Neural crest cell (in vitro differentiated cells): ENCODE measurements around the gene DOC2B. TPM values are rescaled to one million over a fixed set of nuclear protein-coding genes. Genes with fewer than 3 reads are reported as not detected.
"Not testable (repeated sequence)": the region's sequence is repeated elsewhere in the genome, so short reads cannot be mapped to it uniquely, and the experiment has no call there.

Source experiments
- DNase-seq: peaks from one replicate; pipeline ENCODE4 v3.0.0; 2021; ENCODE audit warnings: low read depth, mixed read lengths, low spot score
- H3K27ac Mint-ChIP-seq: one replicate; pipeline ENCODE4 v1.8.0; 2021; ENCODE audit warnings: mild to moderate bottlenecking, mixed read lengths; ENCODE audit not compliant: unreplicated experiment
- H3K27me3 Mint-ChIP-seq: 2 replicates; pipeline ENCODE4 v1.8.0; 2021; ENCODE audit warnings: low read depth, mild to moderate bottlenecking, mixed read lengths
- H3K36me3 Mint-ChIP-seq: 2 replicates; pipeline ENCODE4 v1.8.0; 2021; ENCODE audit warnings: low read depth, mild to moderate bottlenecking, mixed read lengths
- H3K4me1 Mint-ChIP-seq: 2 replicates; pipeline ENCODE4 v1.8.0; 2021; ENCODE audit warnings: mixed read lengths
- H3K4me3 Mint-ChIP-seq: one replicate; pipeline ENCODE4 v1.8.0; 2021; ENCODE audit warnings: mild to moderate bottlenecking, mixed read lengths
- H3K9me3 Mint-ChIP-seq: 2 replicates; pipeline ENCODE4 v1.8.0; 2021; ENCODE audit warnings: mixed read lengths
- total RNA-seq: library from RNA; stranded (reverse); gene quantifications from 2 replicates; pipeline ENCODE4 v1.2.1, GENCODE V29; 2021
- TF ChIP-seq, protein P1 (sequence below): fragments of 200-600 bp; sonication (generic); conservative IDR thresholded peaks from 2 replicates; pipeline ENCODE4 v1.5.0; 2021; ENCODE audit warnings: antibody characterized with exemption, mild to moderate bottlenecking

DOC2B gene
- total RNA-seq, 1 donor from 2014 or later = 0.91 TPM

DNA sequence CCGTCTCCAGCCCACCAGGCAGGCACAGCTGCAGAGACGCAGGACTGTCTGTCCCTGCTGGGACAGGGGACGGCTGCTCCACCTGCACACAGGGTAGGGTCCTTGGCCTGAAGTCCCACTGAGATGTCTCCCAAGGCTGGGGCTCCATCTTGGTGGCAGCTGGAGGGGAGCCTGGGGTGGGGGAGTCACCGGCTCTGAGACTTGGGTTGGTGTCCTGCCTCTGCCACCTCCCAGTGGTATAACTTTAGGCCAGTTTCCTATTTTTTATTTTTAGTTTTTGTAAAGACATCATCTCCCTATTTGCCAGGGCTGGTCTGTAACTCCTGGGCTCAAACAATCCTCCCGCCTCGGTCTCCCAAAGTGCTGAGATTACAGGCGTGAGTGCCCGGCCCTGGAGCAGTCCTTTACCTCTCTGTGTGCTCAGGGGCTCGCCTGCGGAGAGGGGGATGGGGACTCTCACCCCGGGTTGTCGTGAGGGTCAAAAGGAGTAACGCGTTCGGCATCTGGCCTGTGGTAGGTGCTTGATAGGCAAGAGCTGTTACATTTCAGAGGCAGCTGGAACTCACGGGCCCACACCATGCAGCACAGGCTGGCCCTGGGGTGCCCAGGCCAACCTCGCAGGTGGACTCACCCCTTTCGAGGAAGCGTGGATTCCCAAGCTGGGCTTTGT, 46.6 kb upstream of the DOC2B start:
- H3K4me1 Mint-ChIP-seq = peaks cover 4% of the 10 kb centered on the region
- no peak for DNase-seq
- TF ChIP-seq, protein P1, sequence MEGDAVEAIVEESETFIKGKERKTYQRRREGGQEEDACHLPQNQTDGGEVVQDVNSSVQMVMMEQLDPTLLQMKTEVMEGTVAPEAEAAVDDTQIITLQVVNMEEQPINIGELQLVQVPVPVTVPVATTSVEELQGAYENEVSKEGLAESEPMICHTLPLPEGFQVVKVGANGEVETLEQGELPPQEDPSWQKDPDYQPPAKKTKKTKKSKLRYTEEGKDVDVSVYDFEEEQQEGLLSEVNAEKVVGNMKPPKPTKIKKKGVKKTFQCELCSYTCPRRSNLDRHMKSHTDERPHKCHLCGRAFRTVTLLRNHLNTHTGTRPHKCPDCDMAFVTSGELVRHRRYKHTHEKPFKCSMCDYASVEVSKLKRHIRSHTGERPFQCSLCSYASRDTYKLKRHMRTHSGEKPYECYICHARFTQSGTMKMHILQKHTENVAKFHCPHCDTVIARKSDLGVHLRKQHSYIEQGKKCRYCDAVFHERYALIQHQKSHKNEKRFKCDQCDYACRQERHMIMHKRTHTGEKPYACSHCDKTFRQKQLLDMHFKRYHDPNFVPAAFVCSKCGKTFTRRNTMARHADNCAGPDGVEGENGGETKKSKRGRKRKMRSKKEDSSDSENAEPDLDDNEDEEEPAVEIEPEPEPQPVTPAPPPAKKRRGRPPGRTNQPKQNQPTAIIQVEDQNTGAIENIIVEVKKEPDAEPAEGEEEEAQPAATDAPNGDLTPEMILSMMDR = no peak
- no peak overlapping the region for H3K27ac Mint-ChIP-seq
- no peaks in the 10 kb centered on the region for H3K27me3 Mint-ChIP-seq
- no peaks in the 10 kb centered on the region for H3K9me3 Mint-ChIP-seq
- H3K36me3 Mint-ChIP-seq = no peaks in the 10 kb centered on the region
- no peak overlapping the region for H3K4me3 Mint-ChIP-seq

DNA sequence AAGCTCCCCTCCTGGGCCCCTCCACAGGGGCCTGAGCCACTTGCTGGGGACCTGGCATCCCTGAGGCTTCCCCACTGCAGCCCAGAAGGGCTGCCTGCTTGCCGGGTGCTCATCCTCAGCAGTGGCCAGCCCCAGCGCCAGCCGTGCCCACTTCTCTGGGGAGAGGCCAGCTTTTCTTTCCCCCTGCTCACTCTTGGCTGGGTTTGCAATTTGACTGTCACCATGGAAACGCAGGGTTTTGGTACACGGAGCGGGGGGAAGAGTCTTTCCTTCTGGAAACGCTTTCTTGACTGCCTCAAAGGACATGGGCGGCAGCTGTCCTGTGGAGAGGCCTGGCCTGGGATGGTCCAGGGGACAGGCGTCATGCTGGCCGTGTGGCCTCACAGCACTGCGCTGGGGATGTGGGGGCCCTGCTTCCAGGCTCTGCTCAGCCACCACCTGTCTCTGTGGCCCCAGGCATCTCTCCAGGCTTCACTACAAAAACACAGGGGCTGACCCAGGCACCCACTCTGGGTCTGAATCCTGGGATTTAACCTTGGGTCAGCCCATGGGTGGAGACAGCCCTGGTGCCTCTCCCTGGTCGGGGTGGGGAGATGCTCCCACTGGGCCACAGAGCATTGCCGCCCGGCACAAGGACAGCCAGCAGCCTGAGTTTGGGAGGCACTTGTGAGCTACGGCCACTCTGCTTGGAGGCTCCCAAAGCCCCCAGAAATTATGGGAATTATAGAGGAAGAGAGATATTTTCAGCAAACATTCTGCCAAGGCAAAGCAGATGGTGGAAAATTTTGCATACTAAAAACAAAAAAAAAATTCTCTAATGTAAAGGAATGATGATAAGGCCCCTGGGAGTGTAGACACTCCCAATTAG, 45.9 kb upstream of the DOC2B start:
- DNase-seq = no peak
- TF ChIP-seq, protein P1 = no peak
- Mint-ChIP-seq H3K4me3 (no peak overlapping the region), H3K36me3 (no peaks in the 10 kb centered on the region), H3K27me3 (no peaks in the 10 kb centered on the region), H3K27ac (no peak overlapping the region), H3K4me1 (peaks cover 4% of the 10 kb centered on the region), H3K9me3 (no peaks in the 10 kb centered on the region)

DNA sequence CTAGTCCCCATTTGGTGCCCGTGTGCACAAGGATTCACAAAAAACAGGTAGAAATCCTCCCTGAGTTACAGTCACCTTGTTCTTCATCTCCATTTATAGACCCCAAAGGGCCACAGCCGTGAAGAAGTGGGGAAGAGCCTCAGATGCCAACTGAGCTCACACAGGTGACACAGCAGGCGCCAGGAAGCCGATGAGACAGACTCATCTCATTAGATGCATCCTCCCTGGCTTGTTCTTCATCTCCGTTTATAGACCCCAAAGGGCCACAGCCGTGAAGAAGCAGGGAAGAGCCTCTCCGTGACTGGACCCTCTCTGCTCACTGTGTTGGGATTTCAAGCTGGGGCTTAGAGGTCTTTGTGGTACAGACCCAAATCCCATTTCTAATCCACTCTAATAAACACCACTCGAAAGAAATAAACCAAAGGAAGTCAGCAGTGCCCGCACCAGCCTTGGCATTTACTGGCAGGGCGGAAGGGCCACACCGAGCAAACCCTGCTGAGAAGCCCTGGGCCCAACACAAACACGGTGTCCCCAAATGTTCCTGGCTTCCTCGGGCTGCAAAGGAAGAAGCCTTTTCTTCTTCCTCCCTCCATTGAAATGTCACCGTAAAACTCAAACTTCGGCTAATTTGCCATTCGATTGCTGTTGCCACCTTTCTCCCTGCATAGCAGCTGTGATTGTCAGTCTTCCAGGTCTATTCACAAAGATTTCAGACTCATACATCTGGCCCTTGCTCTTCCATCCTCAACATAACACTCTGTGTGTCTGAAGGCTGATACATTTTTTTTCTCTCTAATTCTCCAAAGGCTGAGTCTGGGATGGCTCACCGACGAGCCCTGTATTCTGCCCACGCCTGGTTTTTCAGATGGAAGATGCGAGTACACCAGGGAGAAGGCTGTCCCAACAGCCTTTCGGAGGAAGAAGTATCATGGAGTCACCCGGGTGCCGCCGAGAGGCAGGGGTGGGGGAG, 44.9 kb upstream of the DOC2B start:
- no peaks in the 10 kb centered on the region for H3K27me3 Mint-ChIP-seq
- H3K27ac Mint-ChIP-seq = no peak overlapping the region
- H3K36me3 Mint-ChIP-seq = no peaks in the 10 kb centered on the region

DNA sequence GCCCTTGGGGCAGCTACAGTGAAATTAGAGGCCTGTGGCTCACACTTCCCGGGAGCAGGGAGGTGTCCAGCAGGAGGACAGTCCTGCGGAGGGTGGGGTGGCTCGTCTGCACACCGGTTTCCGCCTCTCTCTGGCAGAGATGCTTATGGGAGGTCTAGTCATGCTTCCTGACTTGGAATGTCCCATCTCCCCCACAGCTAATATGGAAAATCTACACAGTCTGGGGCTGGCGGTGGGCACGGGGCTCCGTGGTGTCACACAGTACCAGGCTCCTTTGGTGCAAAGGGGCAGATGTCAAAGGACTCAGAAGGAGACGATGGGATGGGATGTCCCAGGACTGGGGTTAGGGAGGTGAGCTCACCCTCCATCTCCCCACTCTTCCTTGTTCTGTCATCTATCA, 44.1 kb upstream of the DOC2B start:
- DNase-seq = no peak
- no peak overlapping the region for H3K27ac Mint-ChIP-seq
- peaks cover 4% of the 10 kb centered on the region for H3K4me1 Mint-ChIP-seq
- H3K9me3 Mint-ChIP-seq = no peaks in the 10 kb centered on the region
- H3K36me3 Mint-ChIP-seq = no peaks in the 10 kb centered on the region
- H3K27me3 Mint-ChIP-seq = no peaks in the 10 kb centered on the region
- TF ChIP-seq, protein P1 = no peak
- no peak overlapping the region for H3K4me3 Mint-ChIP-seq

More for the DNA sequence above, 44.9 kb upstream of the DOC2B start:
- Mint-ChIP-seq H3K4me3 (no peak overlapping the region), H3K9me3 (no peaks in the 10 kb centered on the region), H3K4me1 (peaks cover 4% of the 10 kb centered on the region)
- no peak for DNase-seq
- TF ChIP-seq, protein P1 = no peak

DNA sequence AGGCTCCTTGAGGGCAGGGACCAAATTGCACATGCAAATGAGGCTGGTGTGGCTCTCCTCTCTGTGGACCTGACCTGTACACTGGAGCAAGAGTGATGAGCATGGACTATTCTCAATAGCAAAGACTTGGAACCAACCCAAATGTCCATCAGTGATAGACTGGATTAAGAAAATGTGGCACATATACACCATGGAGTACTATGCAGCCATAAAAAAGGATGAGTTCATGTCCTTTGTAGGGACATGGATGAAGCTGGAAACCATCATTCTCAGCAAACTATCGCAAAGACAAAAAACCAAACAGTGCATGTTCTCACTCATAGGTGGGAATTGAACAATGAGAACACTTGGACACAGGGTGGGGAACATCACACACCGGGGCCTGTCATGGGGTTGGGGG, 43.1 kb upstream of the DOC2B start:
- H3K27me3 Mint-ChIP-seq, H3K4me1 Mint-ChIP-seq, H3K4me3 Mint-ChIP-seq, H3K36me3 Mint-ChIP-seq, DNase-seq, H3K9me3 Mint-ChIP-seq: not testable (repeated sequence)
- peak overlapping the region; percentile 86 for H3K27ac Mint-ChIP-seq
